Prostate gland (tissue), 2 donors: ENCODE measurements around the gene NARF.

Experiments
- POLR2A ChIP-seq: fragments of 450-650 bp; IDR thresholded peaks from one replicate; pipeline ENCODE4 v1.6.1; 2016; ENCODE audit warnings: antibody characterized with exemption, mild to moderate bottlenecking
- POLR2AphosphoS5 ChIP-seq: sonication (generic); formaldehyde crosslinking; IDR thresholded peaks from one replicate; pipeline ENCODE4 v1.6.1; 2017; ENCODE audit warnings: antibody characterized with exemption
- TF ChIP-seq, protein P1 (sequence below), 4 experiments: fragments of 200-600 bp in 2 of 4; fragments of 450-650 bp in 2 of 4; sonication (generic) in 2 of 4; IDR thresholded peaks; 1 replicate in 3 of 4; 2 replicates in 1 of 4; pipeline ENCODE4 v1.5.1; 2016 to 2019; ENCODE audit warnings: antibody characterized with exemption in 4 of 4, mild to moderate bottlenecking in 2 of 4, moderate library complexity in 2 of 4

DNA sequence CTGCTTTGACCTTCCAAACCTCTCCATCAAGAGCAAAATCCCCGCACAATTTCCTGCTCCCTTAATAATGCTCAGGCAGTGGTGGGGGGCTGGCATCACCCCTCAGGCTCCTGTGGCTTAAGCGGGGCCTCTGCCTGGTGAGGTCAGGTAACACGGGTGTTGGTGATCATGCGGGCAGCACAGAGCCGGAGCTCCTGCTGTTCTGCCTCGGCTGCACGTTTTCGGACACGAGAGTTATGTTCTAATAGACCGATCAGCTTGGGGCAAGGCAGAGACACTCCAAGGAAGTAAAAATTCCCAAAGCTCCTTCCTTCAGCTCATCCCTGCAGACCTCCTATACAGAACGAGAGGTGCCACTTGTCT lies 6.0 kb downstream of the NARF start:
- TF ChIP-seq, protein P1, sequence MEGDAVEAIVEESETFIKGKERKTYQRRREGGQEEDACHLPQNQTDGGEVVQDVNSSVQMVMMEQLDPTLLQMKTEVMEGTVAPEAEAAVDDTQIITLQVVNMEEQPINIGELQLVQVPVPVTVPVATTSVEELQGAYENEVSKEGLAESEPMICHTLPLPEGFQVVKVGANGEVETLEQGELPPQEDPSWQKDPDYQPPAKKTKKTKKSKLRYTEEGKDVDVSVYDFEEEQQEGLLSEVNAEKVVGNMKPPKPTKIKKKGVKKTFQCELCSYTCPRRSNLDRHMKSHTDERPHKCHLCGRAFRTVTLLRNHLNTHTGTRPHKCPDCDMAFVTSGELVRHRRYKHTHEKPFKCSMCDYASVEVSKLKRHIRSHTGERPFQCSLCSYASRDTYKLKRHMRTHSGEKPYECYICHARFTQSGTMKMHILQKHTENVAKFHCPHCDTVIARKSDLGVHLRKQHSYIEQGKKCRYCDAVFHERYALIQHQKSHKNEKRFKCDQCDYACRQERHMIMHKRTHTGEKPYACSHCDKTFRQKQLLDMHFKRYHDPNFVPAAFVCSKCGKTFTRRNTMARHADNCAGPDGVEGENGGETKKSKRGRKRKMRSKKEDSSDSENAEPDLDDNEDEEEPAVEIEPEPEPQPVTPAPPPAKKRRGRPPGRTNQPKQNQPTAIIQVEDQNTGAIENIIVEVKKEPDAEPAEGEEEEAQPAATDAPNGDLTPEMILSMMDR (IDR thresholded peaks at IDR 0.05) = no peak
- no peak for TF ChIP-seq POLR2A
- no peak for TF ChIP-seq POLR2AphosphoS5
